ENCODE results near the gene NEO1. TPM values are rescaled to one million over a fixed set of nuclear protein-coding genes. Genes with fewer than 3 reads are reported as not detected.
"Not testable (repeated sequence)": the region's sequence is repeated elsewhere in the genome, so short reads cannot be mapped to it uniquely, and the experiment has no call there.

Gene NEO1
- total RNA-seq, 1 donor from 2014 or later = 31.0 TPM

GRCh38 chr15:73190189-73190601 is 137.9 kb downstream of the NEO1 start:
- no peak overlapping the region for H3K4me3 ChIP-seq (ENCODE audit: low read depth, low read length)
- peak; percentile 6 for DNase-seq (ENCODE audit: low read depth)
- no peak for TF ChIP-seq CTCF (conservative IDR thresholded peaks at IDR 0.05; ENCODE audit: low read depth, low read length)

- TF ChIP-seq CTCF (conservative IDR thresholded peaks at IDR 0.05; ENCODE audit: low read depth, low read length) = no peak
- no peak overlapping the region for H3K4me3 ChIP-seq (ENCODE audit: low read depth, low read length)
- no peak for DNase-seq (ENCODE audit: low read depth)
Measured at GRCh38 chr15:73195166-73195565, 142.9 kb downstream of the NEO1 start.

- no peak for TF ChIP-seq CTCF (conservative IDR thresholded peaks at IDR 0.05; ENCODE audit: low read depth, low read length)
Measured at GRCh38 chr15:73196113-73196512, 143.8 kb downstream of the NEO1 start.

GRCh38 chr15:73200339-73200738 is 148.1 kb downstream of the NEO1 start:
- H3K4me3 ChIP-seq (ENCODE audit: low read depth, low read length) = no peak overlapping the region
- DNase-seq (ENCODE audit: low read depth) = no peak
- no peak for TF ChIP-seq CTCF (conservative IDR thresholded peaks at IDR 0.05; ENCODE audit: low read depth, low read length)

More at GRCh38 chr15:73196113-73196512, 143.8 kb downstream of the NEO1 start:
- H3K4me3 ChIP-seq (ENCODE audit: low read depth, low read length) = no peak overlapping the region
- no peak for DNase-seq (ENCODE audit: low read depth)

- no peak for TF ChIP-seq CTCF (conservative IDR thresholded peaks at IDR 0.05; ENCODE audit: low read depth, low read length)
- no peak for DNase-seq (ENCODE audit: low read depth)
- H3K4me3 ChIP-seq (ENCODE audit: low read depth, low read length) = no peak overlapping the region
Measured at GRCh38 chr15:73210630-73211029, 158.4 kb downstream of the NEO1 start.

- no peak for TF ChIP-seq CTCF (conservative IDR thresholded peaks at IDR 0.05; ENCODE audit: low read depth, low read length)
- DNase-seq (ENCODE audit: low read depth) = no peak
- H3K4me3 ChIP-seq (ENCODE audit: low read depth, low read length) = no peak overlapping the region
Measured at GRCh38 chr15:73212424-73212823, 160.2 kb downstream of the NEO1 start.

GRCh38 chr15:73221450-73221849 is 169.2 kb downstream of the NEO1 start:
- not testable (repeated sequence) for H3K4me3 ChIP-seq (ENCODE audit: low read depth, low read length); DNase-seq (ENCODE audit: low read depth)

Measured in epithelial cell of proximal tubule (primary cell).